ENCODE data around the gene HTR1E. TPM values are rescaled to one million over a fixed set of nuclear protein-coding genes. Genes with fewer than 3 reads are reported as not detected.
"Not testable (repeated sequence)": the region's sequence is repeated elsewhere in the genome, so short reads cannot be mapped to it uniquely, and the experiment has no call there.

The HTR1E gene
- total RNA-seq, 1 experiment from 2014 or later = not detected

- no peak for DNase-seq
- no peak overlapping the region for H3K4me3 Mint-ChIP-seq (ENCODE audit: low read depth, unreplicated experiment)
- H3K4me1 Mint-ChIP-seq (ENCODE audit: low read depth, unreplicated experiment) = peaks cover 10% of the 10 kb centered on the region
- TF ChIP-seq, protein P1, sequence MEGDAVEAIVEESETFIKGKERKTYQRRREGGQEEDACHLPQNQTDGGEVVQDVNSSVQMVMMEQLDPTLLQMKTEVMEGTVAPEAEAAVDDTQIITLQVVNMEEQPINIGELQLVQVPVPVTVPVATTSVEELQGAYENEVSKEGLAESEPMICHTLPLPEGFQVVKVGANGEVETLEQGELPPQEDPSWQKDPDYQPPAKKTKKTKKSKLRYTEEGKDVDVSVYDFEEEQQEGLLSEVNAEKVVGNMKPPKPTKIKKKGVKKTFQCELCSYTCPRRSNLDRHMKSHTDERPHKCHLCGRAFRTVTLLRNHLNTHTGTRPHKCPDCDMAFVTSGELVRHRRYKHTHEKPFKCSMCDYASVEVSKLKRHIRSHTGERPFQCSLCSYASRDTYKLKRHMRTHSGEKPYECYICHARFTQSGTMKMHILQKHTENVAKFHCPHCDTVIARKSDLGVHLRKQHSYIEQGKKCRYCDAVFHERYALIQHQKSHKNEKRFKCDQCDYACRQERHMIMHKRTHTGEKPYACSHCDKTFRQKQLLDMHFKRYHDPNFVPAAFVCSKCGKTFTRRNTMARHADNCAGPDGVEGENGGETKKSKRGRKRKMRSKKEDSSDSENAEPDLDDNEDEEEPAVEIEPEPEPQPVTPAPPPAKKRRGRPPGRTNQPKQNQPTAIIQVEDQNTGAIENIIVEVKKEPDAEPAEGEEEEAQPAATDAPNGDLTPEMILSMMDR (IDR thresholded peaks at IDR 0.05; ENCODE audit: unreplicated experiment) = no peak
- peaks cover 49% of the 10 kb centered on the region for H3K27me3 Mint-ChIP-seq (ENCODE audit: unreplicated experiment)
- intact Hi-C loops (cut with micrococcal nuclease; ENCODE audit: unreplicated experiment) = no loop called here
- no peaks in the 10 kb centered on the region for H3K36me3 Mint-ChIP-seq (ENCODE audit: insufficient read depth, unreplicated experiment)
- CTCF ChIA-PET = no interaction called here
- H3K27ac Mint-ChIP-seq (ENCODE audit: unreplicated experiment) = no peak overlapping the region
- H3K9me3 Mint-ChIP-seq (ENCODE audit: low read depth, unreplicated experiment) = peaks cover 2% of the 10 kb centered on the region
- BruUV-seq (replicated peaks) = no TSS peak
Observed at GRCh38 chr6:86973088-86973487, 35.8 kb downstream of the HTR1E start.

GRCh38 chr6:86978251-86978650 lies 40.9 kb downstream of the HTR1E start:
- TF ChIP-seq, protein P1 (IDR thresholded peaks at IDR 0.05; ENCODE audit: unreplicated experiment) = no peak
- Mint-ChIP-seq H3K27me3 (ENCODE audit: unreplicated experiment) (peaks cover 51% of the 10 kb centered on the region), H3K27ac (ENCODE audit: unreplicated experiment) (no peak overlapping the region), H3K4me1 (ENCODE audit: low read depth, unreplicated experiment) (no peaks in the 10 kb centered on the region), H3K9me3 (ENCODE audit: low read depth, unreplicated experiment) (peaks cover 2% of the 10 kb centered on the region), H3K36me3 (ENCODE audit: insufficient read depth, unreplicated experiment) (no peaks in the 10 kb centered on the region), H3K4me3 (ENCODE audit: low read depth, unreplicated experiment) (no peak overlapping the region)
- DNase-seq = no peak
- no TSS peak for BruUV-seq (replicated peaks)
- intact Hi-C loops (cut with micrococcal nuclease; ENCODE audit: unreplicated experiment) = no loop called here
- CTCF ChIA-PET = no interaction called here

DNA sequence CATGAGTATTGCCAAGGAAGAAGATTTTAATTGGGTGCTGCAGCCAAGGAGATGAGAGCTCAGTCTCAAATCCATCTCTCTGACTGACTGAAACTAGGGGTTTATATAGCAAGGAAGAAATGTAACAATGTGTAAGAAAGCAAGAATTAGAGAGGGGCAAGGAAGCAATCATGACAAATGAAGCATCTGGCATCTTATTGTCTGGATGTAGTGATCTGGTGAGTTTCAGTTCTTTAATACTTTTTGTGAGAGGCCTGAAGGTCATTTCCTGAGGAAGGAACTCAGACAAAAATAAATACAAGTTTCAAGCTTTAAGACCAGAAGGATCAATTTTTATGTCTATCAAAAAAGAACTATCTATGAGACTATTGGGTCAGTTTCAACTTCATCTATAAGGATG lies 64.2 kb downstream of the HTR1E start:
- TF ChIP-seq, protein P1 (IDR thresholded peaks at IDR 0.05; ENCODE audit: unreplicated experiment) = no peak
- H3K9me3 Mint-ChIP-seq (ENCODE audit: low read depth, unreplicated experiment) = peaks cover 3% of the 10 kb centered on the region
- no peaks in the 10 kb centered on the region for H3K27me3 Mint-ChIP-seq (ENCODE audit: unreplicated experiment)
- BruUV-seq (replicated peaks) = no TSS peak
- no peaks in the 10 kb centered on the region for H3K4me1 Mint-ChIP-seq (ENCODE audit: low read depth, unreplicated experiment)
- intact Hi-C loops (cut with micrococcal nuclease; ENCODE audit: unreplicated experiment) = no loop called here
- H3K4me3 Mint-ChIP-seq (ENCODE audit: low read depth, unreplicated experiment) = no peak overlapping the region
- CTCF ChIA-PET = no interaction called here
- no peak overlapping the region for H3K27ac Mint-ChIP-seq (ENCODE audit: unreplicated experiment)
- no peaks in the 10 kb centered on the region for H3K36me3 Mint-ChIP-seq (ENCODE audit: insufficient read depth, unreplicated experiment)
- DNase-seq = no peak

DNA sequence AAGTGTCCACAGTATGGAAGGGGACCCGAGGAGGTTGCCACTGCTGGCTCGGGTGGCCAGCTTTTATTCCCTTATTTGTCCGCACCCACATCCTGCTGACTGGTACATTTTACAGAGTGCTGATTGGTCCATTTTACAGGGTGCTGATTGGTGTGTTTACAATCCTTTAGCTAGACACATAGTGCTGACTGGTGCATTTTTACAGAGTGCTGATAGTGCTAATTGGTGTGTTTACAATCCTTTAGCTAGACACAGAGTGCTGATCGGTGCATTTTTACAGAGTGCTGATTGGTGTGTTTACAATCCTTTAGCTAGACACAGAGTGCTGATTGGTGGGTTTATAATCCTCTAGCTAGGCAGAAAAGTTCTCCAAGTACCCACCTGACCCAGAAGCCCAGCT lies 65.1 kb downstream of the HTR1E start:
- intact Hi-C loops (cut with micrococcal nuclease; ENCODE audit: unreplicated experiment); H3K36me3 Mint-ChIP-seq (ENCODE audit: insufficient read depth, unreplicated experiment); H3K27me3 Mint-ChIP-seq (ENCODE audit: unreplicated experiment); H3K4me3 Mint-ChIP-seq (ENCODE audit: low read depth, unreplicated experiment); BruUV-seq (replicated peaks); H3K9me3 Mint-ChIP-seq (ENCODE audit: low read depth, unreplicated experiment); DNase-seq; H3K4me1 Mint-ChIP-seq (ENCODE audit: low read depth, unreplicated experiment); H3K27ac Mint-ChIP-seq (ENCODE audit: unreplicated experiment): not testable (repeated sequence)
- CTCF ChIA-PET = interaction anchor here (0.6 kb wide), 1 partner anchor 15 kb away, joined by 4 read pairs; no protein-coding TSS in a partner anchor

GRCh38 chr6:87006541-87006940 lies 69.2 kb downstream of the HTR1E start:
- intact Hi-C loops (cut with micrococcal nuclease; ENCODE audit: unreplicated experiment); H3K27me3 Mint-ChIP-seq (ENCODE audit: unreplicated experiment); H3K9me3 Mint-ChIP-seq (ENCODE audit: low read depth, unreplicated experiment); H3K4me1 Mint-ChIP-seq (ENCODE audit: low read depth, unreplicated experiment); BruUV-seq (replicated peaks); H3K4me3 Mint-ChIP-seq (ENCODE audit: low read depth, unreplicated experiment); H3K27ac Mint-ChIP-seq (ENCODE audit: unreplicated experiment); DNase-seq; H3K36me3 Mint-ChIP-seq (ENCODE audit: insufficient read depth, unreplicated experiment); CTCF ChIA-PET: not testable (repeated sequence)

DNA sequence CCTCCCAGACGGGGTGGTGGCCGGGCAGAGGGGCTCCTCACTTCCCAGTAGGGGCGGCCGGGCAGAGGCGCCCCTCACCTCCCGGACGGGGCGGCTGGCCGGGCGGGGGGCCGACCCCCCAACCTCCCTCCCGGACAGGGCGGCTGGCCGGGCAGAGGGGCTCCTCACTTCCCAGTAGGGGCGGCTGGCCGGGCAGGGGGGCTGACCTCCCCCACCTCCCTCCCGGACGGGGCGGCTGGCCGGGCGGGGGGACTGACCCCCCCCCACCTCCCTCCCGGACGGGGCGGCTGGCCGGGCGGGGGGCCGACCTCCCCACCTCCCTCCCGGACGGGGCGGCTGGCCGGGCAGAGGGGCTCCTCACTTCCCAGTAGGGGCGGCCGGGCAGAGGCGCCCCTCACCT lies 72.3 kb downstream of the HTR1E start:
- intact Hi-C loops (cut with micrococcal nuclease; ENCODE audit: unreplicated experiment); DNase-seq; BruUV-seq (replicated peaks); H3K4me3 Mint-ChIP-seq (ENCODE audit: low read depth, unreplicated experiment); CTCF ChIA-PET; H3K4me1 Mint-ChIP-seq (ENCODE audit: low read depth, unreplicated experiment); H3K9me3 Mint-ChIP-seq (ENCODE audit: low read depth, unreplicated experiment); H3K27me3 Mint-ChIP-seq (ENCODE audit: unreplicated experiment); H3K27ac Mint-ChIP-seq (ENCODE audit: unreplicated experiment); H3K36me3 Mint-ChIP-seq (ENCODE audit: insufficient read depth, unreplicated experiment): not testable (repeated sequence)

Data from Calu3 (cell line).